HEK293 (cell line): Measurements from ENCODE around the gene GAS7.
A peak's percentile ranks its signal among the peaks of the same experiment; 100 is the strongest.

Experiments used
- CTCF ChIA-PET: fragments of 350-600 bp; formaldehyde crosslinking; extraction: SDS; loops from one replicate; lab custom pipeline; 2021; ENCODE audit warnings: antibody characterized with exemption; lab: Yijun Ruan, JAX
- POLR2A ChIA-PET: fragments of 300-600 bp; formaldehyde crosslinking; extraction: SDS; loops from one replicate; lab custom pipeline; 2020; ENCODE audit warnings: antibody characterized with exemption, inconsistent platforms; lab: Yijun Ruan, JAX
- H3K27ac ChIP-seq: fragments of 200-500 bp; sonication (Bioruptor generic); 2 replicates; pipeline ENCODE4 v1.5.1; 2014; ENCODE audit warnings: low read depth, low read length, control low read depth, inconsistent platforms; ENCODE audit errors: extremely low read depth
- H3K36me3 ChIP-seq, 2 experiments: fragments of 200-500 bp in 1 of 2; sonication (Bioruptor generic) in 1 of 2; 1 replicate in 1 of 2; 2 replicates in 1 of 2; pipeline ENCODE4 v1.5.1; 2014 to 2017; ENCODE audit warnings: inconsistent platforms in 2 of 2, low read length in 2 of 2; ENCODE audit not compliant: control insufficient read depth in 2 of 2, insufficient read depth in 1 of 2
- H3K4me1 ChIP-seq: fragments of 200-500 bp; sonication (Bioruptor generic); 2 replicates; pipeline ENCODE4 v1.5.1; 2014; ENCODE audit warnings: mild to moderate bottlenecking, low read length, inconsistent platforms; ENCODE audit not compliant: control insufficient read depth, insufficient read depth
- H3K4me3 ChIP-seq: 2 replicates; pipeline ENCODE4 v1.5.1; 2011; ENCODE audit warnings: low read depth, mild to moderate bottlenecking, control low read depth, low read length, moderate library complexity
- H3K9me3 ChIP-seq: fragments of 200-500 bp; sonication (Bioruptor generic); 2 replicates; pipeline ENCODE4 v1.5.1; 2014; ENCODE audit warnings: low read depth, low read length, inconsistent platforms; ENCODE audit not compliant: control insufficient read depth, insufficient read depth
- EGR2 ChIP-seq: fragments of 450-650 bp; formaldehyde crosslinking; IDR thresholded peaks from 2 replicates; pipeline ENCODE4 v1.5.1; 2016; ENCODE audit warnings: low read depth, missing biosample characterization, missing genetic modification characterization
- GLIS1 ChIP-seq: fragments of 450-650 bp; formaldehyde crosslinking; IDR thresholded peaks from 2 replicates; pipeline ENCODE4 v1.5.1; 2016; ENCODE audit warnings: missing biosample characterization, missing genetic modification characterization
- MEIS1 ChIP-seq: sonication (generic); formaldehyde crosslinking; IDR thresholded peaks from 2 replicates; pipeline ENCODE4 v1.8.1; 2022; ENCODE audit warnings: missing genetic modification reagents, mild to moderate bottlenecking, borderline replicate concordance
- SP7 ChIP-seq: fragments of 450-650 bp; formaldehyde crosslinking; IDR thresholded peaks from 2 replicates; pipeline ENCODE4 v1.5.1; 2016; ENCODE audit warnings: missing biosample characterization, missing genetic modification characterization
- TRIM28 ChIP-seq: IDR thresholded peaks from 2 replicates; pipeline ENCODE4 v1.6.1; 2011; ENCODE audit warnings: low read length, control low read depth, borderline replicate concordance
- ZBTB1 ChIP-seq: fragments of 450-650 bp; formaldehyde crosslinking; IDR thresholded peaks from 2 replicates; pipeline ENCODE4 v1.5.1; 2016; ENCODE audit warnings: missing biosample characterization, missing genetic modification characterization
- ZBTB7A ChIP-seq: fragments of 450-650 bp; formaldehyde crosslinking; IDR thresholded peaks from 2 replicates; pipeline ENCODE4 v1.5.1; 2016; ENCODE audit warnings: low read depth, missing biosample characterization, missing genetic modification characterization
- ZBTB8A ChIP-seq: fragments of 450-650 bp; formaldehyde crosslinking; IDR thresholded peaks from 2 replicates; pipeline ENCODE4 v1.5.1; 2016; ENCODE audit warnings: missing biosample characterization, missing genetic modification characterization
- ZNF121 ChIP-seq: fragments of 450-650 bp; formaldehyde crosslinking; IDR thresholded peaks from 2 replicates; pipeline ENCODE4 v1.5.1; 2016; ENCODE audit warnings: missing biosample characterization, missing genetic modification characterization
- ZNF132 ChIP-seq: fragments of 450-650 bp; formaldehyde crosslinking; IDR thresholded peaks from 2 replicates; pipeline ENCODE4 v1.5.1; 2017; ENCODE audit warnings: missing biosample characterization, missing genetic modification characterization, borderline replicate concordance
- ZNF133 ChIP-seq: fragments of 450-650 bp; formaldehyde crosslinking; IDR thresholded peaks from 2 replicates; pipeline ENCODE4 v1.5.1; 2016; ENCODE audit warnings: missing biosample characterization, missing genetic modification characterization
- ZNF146 ChIP-seq: fragments of 450-650 bp; formaldehyde crosslinking; IDR thresholded peaks from 2 replicates; pipeline ENCODE4 v1.5.1; 2016; ENCODE audit warnings: missing biosample characterization, missing genetic modification characterization
- ZNF311 ChIP-seq: fragments of 450-650 bp; formaldehyde crosslinking; IDR thresholded peaks from 2 replicates; pipeline ENCODE4 v1.5.1; 2017; ENCODE audit warnings: missing biosample characterization, missing genetic modification characterization, borderline replicate concordance
- ZNF394 ChIP-seq: fragments of 450-650 bp; formaldehyde crosslinking; IDR thresholded peaks from 2 replicates; pipeline ENCODE4 v1.5.1; 2016; ENCODE audit warnings: missing biosample characterization, missing genetic modification characterization, mild to moderate bottlenecking, moderate library complexity, borderline replicate concordance
- ZNF473 ChIP-seq: fragments of 450-650 bp; formaldehyde crosslinking; IDR thresholded peaks from 2 replicates; pipeline ENCODE4 v1.5.1; 2017; ENCODE audit warnings: missing biosample characterization, missing genetic modification characterization
- ZNF514 ChIP-seq: fragments of 450-650 bp; formaldehyde crosslinking; IDR thresholded peaks from 2 replicates; pipeline ENCODE4 v1.5.1; 2016; ENCODE audit warnings: missing biosample characterization, missing genetic modification characterization
- ZNF600 ChIP-seq: fragments of 450-650 bp; formaldehyde crosslinking; IDR thresholded peaks from 2 replicates; pipeline ENCODE4 v1.5.1; 2016; ENCODE audit warnings: missing biosample characterization, missing genetic modification characterization
- ZNF610 ChIP-seq: fragments of 450-650 bp; formaldehyde crosslinking; IDR thresholded peaks from 2 replicates; pipeline ENCODE4 v1.5.1; 2016; ENCODE audit warnings: missing biosample characterization, missing genetic modification characterization, borderline replicate concordance
- ZNF623 ChIP-seq: fragments of 450-650 bp; formaldehyde crosslinking; IDR thresholded peaks from 2 replicates; pipeline ENCODE4 v1.5.1; 2016; ENCODE audit warnings: missing biosample characterization, missing genetic modification characterization
- ZNF76 ChIP-seq: fragments of 450-650 bp; formaldehyde crosslinking; IDR thresholded peaks from 2 replicates; pipeline ENCODE4; 2016; ENCODE audit warnings: low read depth, missing biosample characterization, missing genetic modification characterization, borderline replicate concordance
- ZNF776 ChIP-seq: fragments of 450-650 bp; formaldehyde crosslinking; IDR thresholded peaks from 2 replicates; pipeline ENCODE4 v1.5.0; 2017; ENCODE audit warnings: missing biosample characterization, missing genetic modification characterization, borderline replicate concordance
- ZNF830 ChIP-seq: fragments of 450-650 bp; IDR thresholded peaks from 2 replicates; pipeline ENCODE4 v1.5.0; 2018; ENCODE audit warnings: missing biosample characterization, missing genetic modification characterization, low read depth, mild to moderate bottlenecking, moderate library complexity
- TF ChIP-seq, protein P1 (sequence below): fragments of 450-650 bp; formaldehyde crosslinking; IDR thresholded peaks from 2 replicates; pipeline ENCODE4 v1.5.1; 2016; ENCODE audit warnings: missing biosample characterization, missing genetic modification characterization, low read depth
- TF ChIP-seq, protein P2 (sequence below): fragments of 450-650 bp; formaldehyde crosslinking; IDR thresholded peaks from 2 replicates; pipeline ENCODE4 v1.5.1; 2016; ENCODE audit warnings: missing biosample characterization, missing genetic modification characterization
- TF ChIP-seq, protein P3 (sequence below): fragments of 450-650 bp; formaldehyde crosslinking; IDR thresholded peaks from 2 replicates; pipeline ENCODE4 v1.5.1; 2016; ENCODE audit warnings: missing biosample characterization, missing genetic modification characterization

The GAS7 gene

DNA sequence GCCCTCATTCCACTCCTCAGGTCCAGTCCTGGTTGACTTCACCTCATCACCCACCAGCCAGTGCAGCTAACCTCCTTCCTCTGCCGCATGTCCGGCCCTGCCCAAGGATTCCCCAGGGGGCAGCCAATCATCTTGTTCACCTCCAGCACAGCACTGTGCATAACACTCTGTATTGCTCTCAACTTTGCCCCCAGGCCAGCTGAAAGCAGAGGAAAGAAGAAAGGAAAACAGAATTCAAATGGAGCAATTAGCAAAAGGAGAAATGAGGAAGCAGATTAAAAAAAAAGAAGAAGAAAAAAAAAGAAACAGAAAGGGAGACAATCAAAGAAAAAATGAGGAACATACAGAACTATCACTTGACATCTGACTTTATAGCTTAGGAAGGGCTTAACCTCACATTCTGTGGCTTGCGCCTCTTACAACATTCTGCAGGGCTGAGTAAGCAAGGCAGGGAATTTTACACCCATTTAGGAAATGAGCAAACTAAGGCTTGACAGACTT, 26.1 kb downstream of the GAS7 start:
- H3K36me3 ChIP-seq = no peaks in the 10 kb centered on the region
- H3K27ac ChIP-seq = no peak overlapping the region
- no peak overlapping the region for H3K4me3 ChIP-seq
- ChIA-PET CTCF (interaction anchor here (0.5 to 0.7 kb wide), 2 partner anchors 55 to 186 kb away, joined by 3 to 5 read pairs; no protein-coding TSS in a partner anchor), POLR2A (interaction anchor here (0.7 kb wide), 1 partner anchor 26 kb away, joined by 3 read pairs; the partner anchor contains the start of gene GAS7)
- TF ChIP-seq ZNF776 (tag by site-specific recombination) = no peak
- TF ChIP-seq, protein P1, sequence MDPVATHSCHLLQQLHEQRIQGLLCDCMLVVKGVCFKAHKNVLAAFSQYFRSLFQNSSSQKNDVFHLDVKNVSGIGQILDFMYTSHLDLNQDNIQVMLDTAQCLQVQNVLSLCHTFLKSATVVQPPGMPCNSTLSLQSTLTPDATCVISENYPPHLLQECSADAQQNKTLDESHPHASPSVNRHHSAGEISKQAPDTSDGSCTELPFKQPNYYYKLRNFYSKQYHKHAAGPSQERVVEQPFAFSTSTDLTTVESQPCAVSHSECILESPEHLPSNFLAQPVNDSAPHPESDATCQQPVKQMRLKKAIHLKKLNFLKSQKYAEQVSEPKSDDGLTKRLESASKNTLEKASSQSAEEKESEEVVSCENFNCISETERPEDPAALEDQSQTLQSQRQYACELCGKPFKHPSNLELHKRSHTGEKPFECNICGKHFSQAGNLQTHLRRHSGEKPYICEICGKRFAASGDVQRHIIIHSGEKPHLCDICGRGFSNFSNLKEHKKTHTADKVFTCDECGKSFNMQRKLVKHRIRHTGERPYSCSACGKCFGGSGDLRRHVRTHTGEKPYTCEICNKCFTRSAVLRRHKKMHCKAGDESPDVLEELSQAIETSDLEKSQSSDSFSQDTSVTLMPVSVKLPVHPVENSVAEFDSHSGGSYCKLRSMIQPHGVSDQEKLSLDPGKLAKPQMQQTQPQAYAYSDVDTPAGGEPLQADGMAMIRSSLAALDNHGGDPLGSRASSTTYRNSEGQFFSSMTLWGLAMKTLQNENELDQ = no peak
- no peak for TF ChIP-seq ZNF623 (tag by site-specific recombination)
- 0 out of 2 replicates have a peak, but pooled peaks have one; percentile 4 for TF ChIP-seq TRIM28
- TF ChIP-seq ZNF311 = no peak
- TF ChIP-seq, protein P2, sequence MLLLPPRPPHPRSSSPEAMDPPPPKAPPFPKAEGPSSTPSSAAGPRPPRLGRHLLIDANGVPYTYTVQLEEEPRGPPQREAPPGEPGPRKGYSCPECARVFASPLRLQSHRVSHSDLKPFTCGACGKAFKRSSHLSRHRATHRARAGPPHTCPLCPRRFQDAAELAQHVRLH (tag by site-specific recombination) = no peak
- peak; percentile 70 for TF ChIP-seq ZNF600
- TF ChIP-seq ZNF394 = no peak
- TF ChIP-seq GLIS1 = peak; percentile 56
- no peak for TF ChIP-seq ZBTB7A (tag by site-specific recombination)
- TF ChIP-seq EGR2 (tag by site-specific recombination) = no peak
- TF ChIP-seq ZNF146 (tag by site-specific recombination) = no peak
- TF ChIP-seq SP7 (tag by site-specific recombination) = no peak
- TF ChIP-seq ZBTB8A (tag by site-specific recombination) = no peak
- no peak for TF ChIP-seq ZNF121 (tag by site-specific recombination)
- TF ChIP-seq ZNF514 (tag by site-specific recombination) = no peak
- H3K4me1 ChIP-seq = no peaks in the 10 kb centered on the region
- H3K9me3 ChIP-seq = no peaks in the 10 kb centered on the region

DNA sequence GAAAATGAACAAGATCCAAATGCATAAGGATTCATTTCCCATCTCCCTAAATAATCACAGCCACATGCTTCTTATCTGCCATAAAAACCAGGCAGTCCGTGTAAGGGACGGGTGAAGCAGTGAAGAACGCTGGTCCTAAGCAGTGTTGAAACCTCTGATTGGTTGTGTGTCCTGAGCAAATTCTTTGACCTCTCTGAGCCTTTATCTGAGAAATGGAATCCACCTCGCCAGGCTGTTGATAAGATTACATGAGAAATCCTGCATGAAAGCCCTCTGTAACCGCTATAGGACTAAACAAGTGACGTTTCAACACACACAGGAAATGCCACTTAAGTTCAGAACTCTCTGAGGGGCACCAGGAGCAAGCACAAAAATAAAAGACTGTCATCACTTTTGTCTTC, 26.8 kb downstream of the GAS7 start:
- H3K4me3 ChIP-seq = no peak overlapping the region
- CTCF ChIA-PET = interaction anchor here (0.5 to 0.7 kb wide), 2 partner anchors 37 to 185 kb away, joined by 3 to 5 read pairs; no protein-coding TSS in a partner anchor
- H3K4me1 ChIP-seq = no peaks in the 10 kb centered on the region

DNA sequence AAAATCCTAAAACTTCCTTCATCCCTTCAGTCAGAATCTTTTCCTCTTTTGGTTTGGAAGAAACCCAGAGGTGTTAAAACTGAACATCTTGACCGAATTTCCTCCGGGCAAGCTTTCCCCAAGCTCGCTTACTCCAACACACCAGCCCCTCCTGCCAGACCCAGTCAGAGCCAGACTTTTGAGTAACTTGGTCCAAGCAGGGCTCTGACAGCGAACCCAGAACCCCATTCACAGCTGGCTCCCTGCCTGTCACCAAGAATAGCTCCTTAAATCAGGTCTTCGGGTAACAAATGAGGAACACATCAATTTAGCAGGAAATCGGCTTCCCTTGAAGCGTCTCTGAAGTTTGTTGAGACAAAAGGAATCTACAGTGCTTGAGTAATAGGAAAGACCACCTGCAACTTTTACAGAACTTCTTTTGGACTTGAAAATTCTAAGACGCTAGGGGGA, 27.3 kb downstream of the GAS7 start:
- Histone ChIP-seq H3K4me1 (no peaks in the 10 kb centered on the region), H3K36me3 (no peaks in the 10 kb centered on the region), H3K4me3 (no peak overlapping the region), H3K27ac (no peak overlapping the region), H3K9me3 (no peaks in the 10 kb centered on the region)
- ChIA-PET CTCF (interaction anchor here (0.7 kb wide), 1 partner anchor 37 kb away, joined by 3 read pairs; no protein-coding TSS in a partner anchor), POLR2A (no interaction called here)
- TF ChIP-seq ZNF133 (tag by site-specific recombination) (no peak), ZNF610 (no peak), ZBTB1 (tag by site-specific recombination) (no peak), MEIS1 (CRISPR knock-in tag) (no peak), ZNF830 (tag by site-specific recombination) (no peak), ZNF473 (tag by site-specific recombination) (no peak), ZNF132 (tag by site-specific recombination) (no peak)

More for the DNA sequence above, 26.8 kb downstream of the GAS7 start:
- Histone ChIP-seq H3K36me3 (no peaks in the 10 kb centered on the region), H3K9me3 (no peaks in the 10 kb centered on the region), H3K27ac (no peak overlapping the region)
- POLR2A ChIA-PET = no interaction called here
- TF ChIP-seq, protein P3, sequence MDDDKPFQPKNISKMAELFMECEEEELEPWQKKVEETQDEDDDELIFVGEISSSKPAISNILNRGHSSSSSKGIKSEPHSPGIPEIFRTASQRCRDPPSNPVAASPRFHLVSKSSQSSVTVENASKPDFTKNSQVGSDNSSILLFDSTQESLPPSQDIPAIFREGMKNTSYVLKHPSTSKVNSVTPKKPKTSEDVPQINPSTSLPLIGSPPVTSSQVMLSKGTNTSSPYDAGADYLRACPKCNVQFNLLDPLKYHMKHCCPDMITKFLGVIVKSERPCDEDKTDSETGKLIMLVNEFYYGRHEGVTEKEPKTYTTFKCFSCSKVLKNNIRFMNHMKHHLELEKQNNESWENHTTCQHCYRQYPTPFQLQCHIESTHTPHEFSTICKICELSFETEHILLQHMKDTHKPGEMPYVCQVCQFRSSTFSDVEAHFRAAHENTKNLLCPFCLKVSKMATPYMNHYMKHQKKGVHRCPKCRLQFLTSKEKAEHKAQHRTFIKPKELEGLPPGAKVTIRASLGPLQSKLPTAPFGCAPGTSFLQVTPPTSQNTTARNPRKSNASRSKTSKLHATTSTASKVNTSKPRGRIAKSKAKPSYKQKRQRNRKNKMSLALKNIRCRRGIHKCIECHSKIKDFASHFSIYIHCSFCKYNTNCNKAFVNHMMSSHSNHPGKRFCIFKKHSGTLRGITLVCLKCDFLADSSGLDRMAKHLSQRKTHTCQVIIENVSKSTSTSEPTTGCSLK (tag by site-specific recombination) = no peak
- no peak for TF ChIP-seq ZNF76 (tag by site-specific recombination)
